ENCODE results near the gene DAND5.
"Not testable (repeated sequence)": the region's sequence is repeated elsewhere in the genome, so short reads cannot be mapped to it uniquely, and the experiment has no call there.

The DAND5 gene

GRCh38 chr19:12967907-12968306, 1.5 kb upstream of the DAND5 start:
- no peak for DNase-seq

GRCh38 chr19:12970070-12970820, 869 bp downstream of the DAND5 start:
- DNase-seq = no peak

DNA sequence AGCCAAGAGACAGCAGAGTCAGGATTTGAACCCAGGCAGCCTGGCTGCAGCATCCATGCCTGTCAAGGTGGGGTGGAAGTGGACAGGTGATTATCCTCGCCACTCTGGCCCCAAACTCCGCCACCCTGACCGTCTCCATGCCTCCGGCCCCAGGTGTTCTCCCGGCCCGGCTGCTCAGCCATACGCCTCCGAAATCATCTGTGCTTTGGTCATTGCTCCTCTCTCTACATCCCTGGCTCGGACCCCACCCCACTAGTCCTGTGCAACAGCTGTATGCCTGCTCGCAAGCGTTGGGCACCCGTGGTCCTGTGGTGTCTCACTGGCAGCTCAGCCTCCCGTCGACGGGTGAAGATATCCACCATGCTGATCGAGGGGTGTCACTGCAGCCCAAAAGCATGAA, 3.9 kb downstream of the DAND5 start:
- no peak for DNase-seq

GRCh38 chr19:12974301-12975220, 5.2 kb downstream of the DAND5 start:
- peak; percentile 84 for DNase-seq

DNA sequence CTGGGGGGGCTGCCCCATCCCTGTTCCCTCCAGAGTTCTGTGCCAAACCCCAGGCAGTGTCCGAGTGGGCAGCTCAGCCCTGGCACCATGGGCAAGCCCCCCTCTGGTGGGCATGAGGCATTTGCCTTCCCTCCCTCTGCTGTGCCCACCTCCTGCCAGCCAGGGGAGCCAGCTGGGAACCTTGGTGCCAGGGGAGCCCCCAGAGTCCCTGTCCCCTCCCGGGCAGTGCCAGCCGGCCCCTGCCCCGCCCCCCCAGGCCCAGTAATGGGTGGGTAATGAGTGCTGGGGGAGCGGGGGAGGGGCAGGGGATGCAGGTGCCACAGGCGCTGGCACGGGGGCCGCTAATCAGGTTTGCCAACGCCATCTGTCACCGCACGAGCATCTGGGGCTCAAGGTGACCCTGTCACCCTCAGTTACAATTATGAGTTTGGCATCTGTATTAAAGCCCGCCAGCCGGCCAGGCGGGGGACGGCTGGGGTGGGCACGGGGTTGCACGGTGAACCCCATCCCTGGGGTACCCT, 5.9 kb downstream of the DAND5 start:
- DNase-seq = peak; percentile 88

DNA sequence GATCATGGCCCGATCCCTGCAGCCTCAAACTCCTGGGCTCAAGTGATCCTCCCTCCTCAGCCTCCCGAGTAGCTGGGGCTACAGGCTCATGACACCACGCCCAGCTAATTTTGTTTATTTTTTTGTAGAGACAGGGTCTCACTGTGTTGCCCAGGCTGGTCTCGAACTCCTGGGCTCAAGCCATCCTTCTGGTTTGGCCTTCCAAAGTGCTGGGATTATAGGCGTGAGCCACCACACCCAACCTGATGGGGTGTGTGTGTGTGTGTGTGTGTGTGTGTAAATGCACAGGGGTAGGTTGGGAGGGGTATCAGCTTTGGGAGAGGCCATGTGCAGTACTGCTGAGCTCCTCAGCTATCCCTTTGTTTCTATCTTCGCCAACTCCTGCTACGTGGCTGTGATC, 6.7 kb downstream of the DAND5 start:
- DNase-seq = not testable (repeated sequence)

GRCh38 chr19:12979974-12980373, 10.6 kb downstream of the DAND5 start:
- DNase-seq = no peak

DNA sequence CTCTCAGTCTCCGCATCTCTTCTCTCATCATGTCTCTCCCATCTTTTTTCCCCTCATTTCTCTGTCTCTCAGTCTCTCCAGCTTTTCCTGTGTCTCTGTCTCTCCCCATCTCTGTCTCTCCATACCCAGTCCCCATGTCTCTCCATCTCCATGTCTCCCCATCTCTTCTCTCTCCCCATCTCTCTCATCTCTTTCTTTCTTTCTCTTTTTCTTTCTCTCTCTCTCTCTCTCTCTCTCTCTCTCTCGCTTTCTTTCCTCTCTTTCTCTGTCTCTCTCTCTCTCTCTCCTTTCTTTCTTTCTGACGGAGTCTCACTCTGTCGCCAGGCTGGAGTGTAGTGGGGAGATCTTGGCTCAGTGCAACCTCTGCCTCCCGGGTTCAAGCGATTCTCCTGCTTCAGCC, 13.3 kb downstream of the DAND5 start:
- DNase-seq = no peak

DNA sequence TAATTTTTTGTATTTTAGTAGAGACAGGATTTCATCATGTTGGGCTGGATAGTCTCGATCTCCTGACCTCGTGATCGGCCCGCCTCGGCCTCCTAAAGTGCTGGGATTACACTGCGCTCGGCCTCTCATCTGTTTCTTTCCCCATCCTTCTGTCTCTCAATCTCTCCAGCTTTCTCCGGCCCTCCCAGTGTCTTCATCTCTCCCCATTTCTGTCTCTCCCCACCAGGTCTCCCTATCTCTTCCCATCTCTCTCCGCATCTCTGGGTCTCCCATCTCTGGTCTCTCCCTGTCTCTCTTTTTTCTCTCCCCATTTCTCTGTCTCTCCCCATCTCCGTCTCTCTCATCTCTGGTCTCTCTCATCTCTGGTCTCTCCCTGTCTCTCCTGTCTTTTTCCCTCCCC, 13.7 kb downstream of the DAND5 start:
- no peak for DNase-seq

DNA sequence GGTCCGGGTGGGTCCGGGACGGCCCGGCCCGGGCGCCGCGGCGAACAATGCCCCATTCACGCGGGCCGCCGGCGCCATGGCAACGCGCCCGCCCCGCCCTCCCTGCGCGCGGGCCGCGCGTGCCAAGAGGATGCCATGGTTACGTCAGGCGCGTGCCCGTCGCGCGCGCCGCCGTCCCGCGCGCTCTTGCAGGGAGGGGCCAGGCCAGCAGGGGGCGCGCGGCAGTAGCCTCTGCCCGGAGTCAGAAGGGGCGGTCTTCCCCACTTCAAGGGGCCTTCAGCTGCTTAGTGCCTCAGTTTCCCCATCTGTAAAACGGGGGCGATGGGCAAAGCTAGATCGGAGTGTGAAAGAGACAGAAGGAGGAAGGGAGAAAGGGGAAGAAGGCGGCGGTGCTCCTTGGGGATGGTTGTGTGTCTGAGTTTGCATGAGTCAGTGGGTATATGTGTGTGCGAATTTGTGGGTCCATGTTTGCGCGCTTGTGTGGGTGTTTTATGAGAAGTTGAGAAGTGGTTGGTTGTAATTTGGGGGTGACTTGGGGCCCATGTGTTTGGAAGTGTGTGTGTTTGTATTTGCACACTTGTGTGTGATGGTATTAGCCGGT, 14.3 kb downstream of the DAND5 start:
- peak; percentile 73 for DNase-seq

GRCh38 chr19:12984143-12984627, 14.8 kb downstream of the DAND5 start:
- DNase-seq = no peak

DNA sequence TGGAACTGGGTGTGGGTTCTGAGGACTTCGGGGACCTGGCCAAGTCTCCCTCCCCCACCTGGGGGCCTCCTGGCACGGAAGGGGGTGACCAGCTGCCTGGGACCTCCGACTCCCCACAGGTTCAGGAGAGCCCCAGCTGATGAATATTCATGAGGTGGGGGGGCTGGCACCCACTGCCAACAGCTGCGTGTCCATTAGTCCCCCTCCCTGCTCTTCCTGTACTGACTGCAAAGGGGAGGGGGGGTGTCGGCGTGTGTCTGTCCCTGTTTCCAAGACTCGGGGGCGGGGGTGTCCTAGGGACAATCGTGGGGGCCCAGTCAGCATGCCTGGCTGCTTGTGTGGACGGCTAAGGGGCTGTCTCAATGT, 15.3 kb downstream of the DAND5 start:
- peak; percentile 26 for DNase-seq

- no peak for DNase-seq
Observed at GRCh38 chr19:12985049-12985776, 15.8 kb downstream of the DAND5 start.

DNA sequence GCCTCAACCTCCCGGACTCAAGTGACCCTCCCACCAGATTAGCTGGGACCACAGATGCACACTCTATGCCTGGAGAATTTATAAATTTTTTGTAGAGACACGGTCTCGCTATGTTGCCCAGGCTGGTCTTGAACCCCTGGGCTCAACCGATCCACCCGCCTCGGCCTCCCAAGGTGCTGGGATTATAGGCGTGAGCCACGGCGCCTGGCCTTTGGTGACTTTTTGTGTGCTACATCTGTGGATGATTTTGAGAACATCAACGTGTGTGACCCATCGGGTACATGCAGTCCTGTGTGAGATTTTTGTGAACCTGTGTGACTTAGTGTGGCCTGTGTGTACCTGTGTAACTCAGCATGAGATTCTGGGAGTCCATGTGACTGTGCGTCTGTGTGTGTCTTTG, 17.4 kb downstream of the DAND5 start:
- no peak for DNase-seq

DNA sequence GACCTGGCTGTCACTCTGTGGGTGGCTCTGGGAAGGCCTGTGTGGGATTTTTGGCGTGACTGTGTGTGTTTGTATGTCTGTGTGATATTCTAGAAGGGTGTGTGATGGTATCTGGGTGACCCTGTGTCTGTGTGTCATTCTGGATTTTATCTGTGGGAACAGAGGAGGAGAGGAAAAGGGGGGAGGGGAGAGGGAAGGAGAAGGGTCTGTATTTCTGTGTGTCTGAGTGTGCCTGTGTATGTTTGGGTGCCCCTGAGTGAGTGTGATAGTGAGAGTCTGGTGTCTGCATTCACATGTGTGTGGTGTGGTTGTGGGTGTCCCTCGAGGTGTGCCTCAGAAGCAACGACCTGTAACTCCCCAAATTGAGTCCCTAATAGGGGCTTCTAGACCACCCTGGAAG, 17.8 kb downstream of the DAND5 start:
- no peak for DNase-seq

- no peak for DNase-seq
Observed at GRCh38 chr19:12987781-12988180, 18.4 kb downstream of the DAND5 start.

GRCh38 chr19:12990431-12990830, 21.1 kb downstream of the DAND5 start:
- no peak for DNase-seq

GRCh38 chr19:12990853-12991252, 21.5 kb downstream of the DAND5 start:
- DNase-seq = no peak

- no peak for DNase-seq
Observed at GRCh38 chr19:12991296-12991695, 21.9 kb downstream of the DAND5 start.

- no peak for DNase-seq
Observed at GRCh38 chr19:12992729-12993128, 23.4 kb downstream of the DAND5 start.

GRCh38 chr19:12993562-12993961, 24.2 kb downstream of the DAND5 start:
- no peak for DNase-seq

DNA sequence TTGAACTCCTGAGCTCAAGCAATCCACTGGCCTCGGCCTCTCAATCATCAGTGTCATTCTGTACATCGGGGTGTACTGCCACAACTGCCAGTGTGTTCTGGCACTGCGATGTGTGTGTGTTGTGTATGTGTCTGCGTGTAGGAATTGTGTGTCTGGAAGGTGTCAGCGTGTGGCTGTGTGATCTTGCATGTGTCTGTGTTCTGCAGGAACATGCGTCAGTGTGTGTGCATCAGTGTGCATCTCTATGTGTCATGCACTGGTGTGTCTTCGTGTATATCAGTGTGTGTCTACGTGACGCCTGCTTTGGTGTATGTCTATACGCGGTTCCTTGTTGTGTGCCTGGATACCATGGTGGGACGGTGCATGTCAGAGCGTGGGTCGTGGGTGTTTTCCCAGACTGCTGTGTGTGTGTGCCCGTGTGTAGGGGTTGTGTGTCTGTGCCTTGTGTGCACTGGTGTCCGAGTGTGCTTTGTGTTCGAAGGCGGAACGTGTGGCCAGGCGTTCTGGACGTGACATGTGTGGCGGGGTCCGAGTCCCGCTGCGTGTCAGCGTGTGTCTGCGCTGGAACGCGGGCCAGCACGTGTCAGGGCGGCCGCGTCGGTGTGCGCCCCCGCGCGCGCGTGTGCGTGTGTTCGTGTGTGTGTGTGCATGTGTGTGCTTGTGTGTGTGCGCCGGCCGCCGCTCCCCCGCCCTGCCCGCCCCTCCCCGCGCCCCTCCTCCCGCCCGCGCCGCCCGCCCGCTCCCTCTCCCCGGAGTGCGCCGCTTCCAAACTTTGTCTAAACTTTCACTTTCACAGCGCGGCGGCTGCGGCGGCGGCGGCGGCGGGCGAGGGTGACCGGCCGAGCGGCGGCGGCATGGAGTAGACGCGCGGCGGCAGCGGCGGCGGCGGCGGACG, 25.6 kb downstream of the DAND5 start, which contains the start of gene NFIX:
Gene NFIX, plus strand, starts transcription at position 775 of the 895 bp plus-strand sequence. CDS start 363 bp downstream, outside the sequence.
- peak; percentile 39 for DNase-seq
